Esophagus squamous epithelium (tissue), 5 donors: ENCODE measurements around the gene REV3L. TPM values are rescaled to one million over a fixed set of nuclear protein-coding genes. Genes with fewer than 3 reads are reported as not detected.

Experiments
- DNase-seq: peaks from one replicate; lab custom pipeline; 2025; lab: John Stamatoyannopoulos, UW
- H3K27ac ChIP-seq, 4 donors: fragments of 200-600 bp; sonication (generic); one replicate each; pipeline ENCODE4 v1.5.1; 2016 to 2019; ENCODE audit warnings: mild to moderate bottlenecking in 1 of 4
- H3K27me3 ChIP-seq, 4 donors: fragments of 200-600 bp; sonication (generic); 1 replicate in 3 of 4; 2 replicates in 1 of 4; pipeline versions ENCODE4 v1.5.1 to v1.6.0; 2017 to 2021; ENCODE audit warnings: antibody characterized with exemption in 1 of 4
- H3K36me3 ChIP-seq, 3 donors: fragments of 200-600 bp; sonication (generic); one replicate each; pipeline ENCODE4 v1.5.1; 2016 to 2019
- H3K4me1 ChIP-seq, 3 donors: fragments of 200-600 bp; sonication (generic); one replicate each; pipeline ENCODE4 v1.5.1; 2017 to 2019
- H3K4me3 ChIP-seq, 4 donors: fragments of 200-600 bp; sonication (generic); 1 replicate in 3 of 4; 2 replicates in 1 of 4; pipeline ENCODE4 v1.5.1; 2016 to 2019; ENCODE audit warnings: mild to moderate bottlenecking in 2 of 4, moderate library complexity in 1 of 4
- H3K9me3 ChIP-seq, 3 donors: fragments of 200-600 bp; sonication (generic); one replicate each; pipeline ENCODE4 v1.5.1; 2016 to 2019
- CTCF ChIP-seq, 6 experiments: fragments of 450-650 bp in 4 of 6; fragments of 200-600 bp in 2 of 6; sonication (generic) in 2 of 6; IDR thresholded peaks; one replicate each; pipeline ENCODE4 v1.5.1; 2016 to 2019; ENCODE audit warnings: antibody characterized with exemption in 6 of 6, mild to moderate bottlenecking in 4 of 6, moderate library complexity in 4 of 6
- POLR2A ChIP-seq, 4 donors: fragments of 450-650 bp; IDR thresholded peaks; one replicate each; pipeline ENCODE4 v1.6.1; 2017; ENCODE audit warnings: antibody characterized with exemption in 4 of 4, mild to moderate bottlenecking in 4 of 4, moderate library complexity in 3 of 4
- WGBS, 2 donors: methylation state at CpG; one replicate each; pipeline ENCODE4 v1.1.5; 2018; 5-methylcytosine and 5-hydroxymethylcytosine counted together
- intact Hi-C: fragments of 100-400 bp; cut with DNase I; formaldehyde crosslinking; loops from one replicate; pipeline ENCODE4 v1.15.0; 2022
- total RNA-seq, 4 donors: library from RNA; depleted of rRNA; stranded (reverse); fragments of >200 nt; gene quantifications; one replicate each; pipeline ENCODE4 v1.1.0, GENCODE V29; 2016
- donor health status: DM: yes; HTN: yes; CAD: no.

Gene REV3L
- total RNA-seq, 4 donors from 2014 or later: 7.0 to 47.1 (median 18.8) TPM

- no peak for DNase-seq
- H3K9me3 ChIP-seq: no peaks in the 10 kb centered on the region
- intact Hi-C loops: no loop called here
- H3K27ac ChIP-seq: no peak overlapping the region
- TF ChIP-seq CTCF (IDR thresholded peaks at IDR 0.05) (no peak), POLR2A (IDR thresholded peaks at IDR 0.05) (no peak)
- no peak overlapping the region for H3K4me3 ChIP-seq
- H3K4me1 ChIP-seq: peaks cover 0 to 6% (median 4%) of the 10 kb centered on the region in 3 donors
- H3K36me3 ChIP-seq: no peaks in the 10 kb centered on the region
- H3K27me3 ChIP-seq: no peaks in the 10 kb centered on the region
These were observed 44.3 kb upstream of the REV3L start for GRCh38 chr6:111527367-111527766.

GRCh38 chr6:111524735-111525134, 41.7 kb upstream of the REV3L start:
- TF ChIP-seq POLR2A (IDR thresholded peaks at IDR 0.05) (no peak), CTCF (IDR thresholded peaks at IDR 0.05) (no peak)
- intact Hi-C loops: no loop called here

GRCh38 chr6:111524252-111524651, 41.2 kb upstream of the REV3L start:
- Histone ChIP-seq H3K4me1 (peaks cover 0 to 6% (median 4%) of the 10 kb centered on the region in 3 donors), H3K4me3 (no peak overlapping the region), H3K9me3 (no peaks in the 10 kb centered on the region), H3K27me3 (no peaks in the 10 kb centered on the region), H3K36me3 (no peaks in the 10 kb centered on the region), H3K27ac (no peak overlapping the region)
- 66 to 79% methylated on average over 4 of the region's 4 CpGs for WGBS, 2 donors
- TF ChIP-seq POLR2A (IDR thresholded peaks at IDR 0.05) (no peak), CTCF (IDR thresholded peaks at IDR 0.05) (no peak)
- intact Hi-C loops: no loop called here
- DNase-seq: no peak

More at GRCh38 chr6:111524735-111525134, 41.7 kb upstream of the REV3L start:
- Histone ChIP-seq H3K27ac (no peak overlapping the region), H3K9me3 (no peaks in the 10 kb centered on the region), H3K27me3 (no peaks in the 10 kb centered on the region), H3K36me3 (no peaks in the 10 kb centered on the region), H3K4me1 (peaks cover 0 to 6% (median 4%) of the 10 kb centered on the region in 3 donors), H3K4me3 (no peak overlapping the region)
- DNase-seq: no peak

- Histone ChIP-seq H3K27me3 (no peaks in the 10 kb centered on the region), H3K4me3 (no peak overlapping the region), H3K36me3 (no peaks in the 10 kb centered on the region), H3K4me1 (peaks cover 0 to 6% (median 4%) of the 10 kb centered on the region in 3 donors), H3K27ac (peak overlapping the region in 1 of 4 donors; percentile 25), H3K9me3 (no peaks in the 10 kb centered on the region)
- no peak for DNase-seq
- intact Hi-C loops: no loop called here
- no peak for TF ChIP-seq CTCF (IDR thresholded peaks at IDR 0.05)
- no peak for TF ChIP-seq POLR2A (IDR thresholded peaks at IDR 0.05)
- WGBS, 2 donors: 54 to 78% methylated on average over 2 of the region's 2 CpGs
These were observed 40.6 kb upstream of the REV3L start for GRCh38 chr6:111523484-111524167.

GRCh38 chr6:111522393-111523020, 39.5 kb upstream of the REV3L start:
- WGBS, 2 donors: 65 to 78% methylated on average over 4 of the region's 4 CpGs
- Histone ChIP-seq H3K4me1 (peaks cover 0 to 6% (median 4%) of the 10 kb centered on the region in 3 donors), H3K4me3 (no peak overlapping the region), H3K27ac (no peak overlapping the region), H3K27me3 (no peaks in the 10 kb centered on the region), H3K9me3 (no peaks in the 10 kb centered on the region), H3K36me3 (no peaks in the 10 kb centered on the region)
- TF ChIP-seq CTCF (IDR thresholded peaks at IDR 0.05) (no peak), POLR2A (IDR thresholded peaks at IDR 0.05) (no peak)
- intact Hi-C loops: no loop called here
- no peak for DNase-seq
